ENCODE measurements around the gene PSG7. TPM values are rescaled to one million over a fixed set of nuclear protein-coding genes. Genes with fewer than 3 reads are reported as not detected.
"Not testable (repeated sequence)": the region's sequence is repeated elsewhere in the genome, so short reads cannot be mapped to it uniquely, and the experiment has no call there.

The PSG7 gene
- total and polyA plus RNA-seq, 3 experiments from 2014 or later: not detected

- H3K4me1 Mint-ChIP-seq; H3K27ac Mint-ChIP-seq; H3K4me3 Mint-ChIP-seq; POLR2A ChIA-PET; H3K36me3 Mint-ChIP-seq; H3K27ac ChIP-seq (ENCODE audit: low read depth, low read length); H3K9me3 ChIP-seq (ENCODE audit: low read length); DNase-seq; H3K4me3 ChIP-seq (ENCODE audit: low read length); CTCF ChIA-PET; H3K27me3 ChIP-seq (ENCODE audit: insufficient read depth, low read length, poor library complexity, severe bottlenecking); H3K9me3 Mint-ChIP-seq; H3K36me3 ChIP-seq (ENCODE audit: insufficient read depth, low read length); H3K4me1 ChIP-seq (ENCODE audit: insufficient read depth, low read length): not testable (repeated sequence)
- peaks cover 15 to 30% of the 10 kb centered on the region in 2 donors for H3K27me3 Mint-ChIP-seq
These were observed 55.7 kb downstream of the PSG7 start for GRCh38 chr19:42881279-42881678.

GRCh38 chr19:42880621-42881020, 56.4 kb downstream of the PSG7 start:
- DNase-seq, POLR2A ChIA-PET: not testable (repeated sequence)

GRCh38 chr19:42879613-42880012, 57.4 kb downstream of the PSG7 start, which contains the start of gene PSG1:
PSG1 (minus strand) TSS chr19:42879713; CDS start chr19:42879581, 132 bp downstream.
- Mint-ChIP-seq H3K27ac (peak within 1 kb of the TSS in 1 of 8 donors; percentile 87), H3K4me1 (no peaks in the 10 kb centered on the region), H3K36me3 (no peaks in the 10 kb centered on the region), H3K27me3 (peaks cover 9 to 25% of the 10 kb centered on the region in 2 donors), H3K4me3 (no peak within 1 kb of the TSS), H3K9me3 (no peaks in the 10 kb centered on the region)
- CTCF ChIA-PET: no interaction called here
- Histone ChIP-seq H3K36me3 (ENCODE audit: insufficient read depth, low read length) (no peaks in the 10 kb centered on the region), H3K27ac (ENCODE audit: low read depth, low read length) (no peak within 1 kb of the TSS), H3K4me1 (ENCODE audit: insufficient read depth, low read length) (no peaks in the 10 kb centered on the region), H3K27me3 (ENCODE audit: insufficient read depth, low read length, poor library complexity, severe bottlenecking) (no peaks in the 10 kb centered on the region), H3K9me3 (ENCODE audit: low read length) (no peaks in the 10 kb centered on the region), H3K4me3 (ENCODE audit: low read length) (no peak within 1 kb of the TSS)
- no peak for DNase-seq
- POLR2A ChIA-PET: no interaction called here

More at GRCh38 chr19:42880621-42881020, 56.4 kb downstream of the PSG7 start:
- H3K9me3 ChIP-seq (ENCODE audit: low read length); H3K36me3 ChIP-seq (ENCODE audit: insufficient read depth, low read length); H3K27ac Mint-ChIP-seq; H3K4me1 ChIP-seq (ENCODE audit: insufficient read depth, low read length); H3K4me3 Mint-ChIP-seq; CTCF ChIA-PET; H3K36me3 Mint-ChIP-seq; H3K27me3 ChIP-seq (ENCODE audit: insufficient read depth, low read length, poor library complexity, severe bottlenecking); H3K4me3 ChIP-seq (ENCODE audit: low read length); H3K4me1 Mint-ChIP-seq; H3K9me3 Mint-ChIP-seq; H3K27ac ChIP-seq (ENCODE audit: low read depth, low read length): not testable (repeated sequence)
- H3K27me3 Mint-ChIP-seq: peaks cover 14 to 30% of the 10 kb centered on the region in 2 donors

GRCh38 chr19:42876596-42876995, 60.4 kb downstream of the PSG7 start:
- H3K27ac Mint-ChIP-seq; H3K36me3 Mint-ChIP-seq; POLR2A ChIA-PET; H3K4me3 Mint-ChIP-seq; H3K4me1 ChIP-seq (ENCODE audit: insufficient read depth, low read length); H3K9me3 Mint-ChIP-seq; H3K4me3 ChIP-seq (ENCODE audit: low read length); H3K27me3 ChIP-seq (ENCODE audit: insufficient read depth, low read length, poor library complexity, severe bottlenecking); H3K4me1 Mint-ChIP-seq; H3K36me3 ChIP-seq (ENCODE audit: insufficient read depth, low read length); H3K27ac ChIP-seq (ENCODE audit: low read depth, low read length); H3K9me3 ChIP-seq (ENCODE audit: low read length); DNase-seq; CTCF ChIA-PET: not testable (repeated sequence)
- peaks cover 7 to 22% of the 10 kb centered on the region in 2 donors for H3K27me3 Mint-ChIP-seq

GRCh38 chr19:42875881-42876280, 61.1 kb downstream of the PSG7 start:
- H3K27ac Mint-ChIP-seq; H3K36me3 ChIP-seq (ENCODE audit: insufficient read depth, low read length); H3K27ac ChIP-seq (ENCODE audit: low read depth, low read length); H3K9me3 ChIP-seq (ENCODE audit: low read length); POLR2A ChIA-PET; H3K4me3 ChIP-seq (ENCODE audit: low read length); H3K4me3 Mint-ChIP-seq; H3K9me3 Mint-ChIP-seq; H3K36me3 Mint-ChIP-seq; H3K27me3 ChIP-seq (ENCODE audit: insufficient read depth, low read length, poor library complexity, severe bottlenecking); CTCF ChIA-PET; H3K4me1 ChIP-seq (ENCODE audit: insufficient read depth, low read length); DNase-seq; H3K4me1 Mint-ChIP-seq: not testable (repeated sequence)
- H3K27me3 Mint-ChIP-seq: peaks cover 7 to 25% of the 10 kb centered on the region in 2 donors

- CTCF ChIA-PET; H3K4me1 Mint-ChIP-seq; H3K4me3 Mint-ChIP-seq; H3K27ac Mint-ChIP-seq; H3K9me3 ChIP-seq (ENCODE audit: low read length); H3K36me3 Mint-ChIP-seq; H3K4me1 ChIP-seq (ENCODE audit: insufficient read depth, low read length); H3K27me3 ChIP-seq (ENCODE audit: insufficient read depth, low read length, poor library complexity, severe bottlenecking); DNase-seq; H3K36me3 ChIP-seq (ENCODE audit: insufficient read depth, low read length); H3K4me3 ChIP-seq (ENCODE audit: low read length); H3K9me3 Mint-ChIP-seq; H3K27ac ChIP-seq (ENCODE audit: low read depth, low read length); POLR2A ChIA-PET: not testable (repeated sequence)
- H3K27me3 Mint-ChIP-seq: peaks cover 6 to 21% of the 10 kb centered on the region in 2 donors
These were observed 61.9 kb downstream of the PSG7 start for GRCh38 chr19:42874901-42875813.

GRCh38 chr19:42874136-42874535, 62.9 kb downstream of the PSG7 start:
- peaks cover 9 to 24% of the 10 kb centered on the region in 2 donors for H3K27me3 Mint-ChIP-seq
- CTCF ChIA-PET; H3K4me3 ChIP-seq (ENCODE audit: low read length); H3K27ac ChIP-seq (ENCODE audit: low read depth, low read length); H3K9me3 Mint-ChIP-seq; H3K4me1 ChIP-seq (ENCODE audit: insufficient read depth, low read length); H3K9me3 ChIP-seq (ENCODE audit: low read length); H3K27ac Mint-ChIP-seq; DNase-seq; H3K36me3 Mint-ChIP-seq; H3K27me3 ChIP-seq (ENCODE audit: insufficient read depth, low read length, poor library complexity, severe bottlenecking); POLR2A ChIA-PET; H3K4me3 Mint-ChIP-seq; H3K36me3 ChIP-seq (ENCODE audit: insufficient read depth, low read length); H3K4me1 Mint-ChIP-seq: not testable (repeated sequence)
